ENCODE measurements around the gene AIRE.
"Not testable (repeated sequence)": the region's sequence is repeated elsewhere in the genome, so short reads cannot be mapped to it uniquely, and the experiment has no call there.

The AIRE gene

GRCh38 chr21:44267655-44268142 lies 18.0 kb upstream of the AIRE start:
- no peak for DNase-seq (ENCODE audit: low spot score)

- no peak for DNase-seq (ENCODE audit: low spot score)
These were observed 16.6 kb upstream of the AIRE start for GRCh38 chr21:44269090-44269489.

- no peak for DNase-seq (ENCODE audit: low spot score)
These were observed 14.0 kb upstream of the AIRE start for GRCh38 chr21:44271558-44272283.

GRCh38 chr21:44272284-44272858 lies 13.3 kb upstream of the AIRE start:
- no peak for DNase-seq (ENCODE audit: low spot score)

GRCh38 chr21:44273046-44273445 lies 12.6 kb upstream of the AIRE start:
- DNase-seq (ENCODE audit: low spot score), result no peak

GRCh38 chr21:44275041-44275440 lies 10.6 kb upstream of the AIRE start:
- DNase-seq (ENCODE audit: low spot score), result no peak

- no peak for DNase-seq (ENCODE audit: low spot score)
These were observed 6.1 kb upstream of the AIRE start for GRCh38 chr21:44279354-44280260.

GRCh38 chr21:44281801-44282200 lies 3.9 kb upstream of the AIRE start:
- no peak for DNase-seq (ENCODE audit: low spot score)

- no peak for DNase-seq (ENCODE audit: low spot score)
These were observed 3.3 kb upstream of the AIRE start for GRCh38 chr21:44282370-44282769.

GRCh38 chr21:44283211-44283785 lies 2.4 kb upstream of the AIRE start:
- not testable (repeated sequence) for DNase-seq (ENCODE audit: low spot score)

GRCh38 chr21:44283948-44284347 lies 1.7 kb upstream of the AIRE start:
- no peak for DNase-seq (ENCODE audit: low spot score)

- no peak for DNase-seq (ENCODE audit: low spot score)
These were observed 525 bp downstream of the AIRE start for GRCh38 chr21:44286086-44286715.

- DNase-seq (ENCODE audit: low spot score), result no peak
These were observed 1.3 kb downstream of the AIRE start for GRCh38 chr21:44286716-44287632.

GRCh38 chr21:44288251-44289110 lies 2.8 kb downstream of the AIRE start:
- no peak for DNase-seq (ENCODE audit: low spot score)

GRCh38 chr21:44289381-44290010 lies 3.8 kb downstream of the AIRE start:
- DNase-seq (ENCODE audit: low spot score), result no peak

- DNase-seq (ENCODE audit: low spot score), result no peak
These were observed 4.8 kb downstream of the AIRE start for GRCh38 chr21:44290327-44291077.

GRCh38 chr21:44291078-44291935 lies 5.6 kb downstream of the AIRE start:
- DNase-seq (ENCODE audit: low spot score), result no peak

Data from activated CD4-positive, alpha-beta T cell treated with anti-CD3 and anti-CD28 coated beads, Interleukin-2, Interleukin-4, amounts not matched to agents 100 ng/mL and 50 ng/mL, durations not matched to agents 16 hours and 8 hours (primary cell).